NCI-H1436 treated with DMSO at 0.1 percent for 48 hours (cell line): ENCODE data around the gene BANP.
"Not testable (repeated sequence)": the region's sequence is repeated elsewhere in the genome, so short reads cannot be mapped to it uniquely, and the experiment has no call there.

Experiments used
- DNase-seq: peaks from one replicate; lab custom pipeline; 2025; lab: John Stamatoyannopoulos, UW

The BANP gene

DNA sequence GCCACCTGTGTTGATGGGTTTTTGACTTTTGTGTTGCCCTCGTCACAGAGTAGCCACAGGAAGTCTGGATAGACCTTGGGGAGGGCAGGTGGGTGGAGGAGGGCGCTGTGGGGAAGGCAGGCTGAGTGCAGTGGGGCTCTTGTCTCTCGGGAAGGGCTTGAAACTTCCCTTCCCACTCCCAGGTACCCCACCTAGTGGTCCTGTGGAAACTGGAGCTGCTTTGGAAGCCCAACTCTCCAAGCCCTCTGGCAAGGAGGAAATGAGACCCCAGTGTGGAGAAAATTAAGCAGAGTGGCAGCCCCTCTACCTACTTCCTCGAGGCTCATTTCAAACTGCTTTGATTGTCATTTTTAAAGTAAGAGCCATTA is 24.1 kb upstream of the BANP start:
- no peak for DNase-seq

GRCh38 chr16:87929986-87930385 is 21.2 kb upstream of the BANP start:
- no peak for DNase-seq

GRCh38 chr16:87930456-87930855 is 20.8 kb upstream of the BANP start:
- DNase-seq = no peak

GRCh38 chr16:87931504-87931903 is 19.7 kb upstream of the BANP start:
- no peak for DNase-seq

GRCh38 chr16:87932475-87933139 is 18.6 kb upstream of the BANP start:
- not testable (repeated sequence) for DNase-seq

DNA sequence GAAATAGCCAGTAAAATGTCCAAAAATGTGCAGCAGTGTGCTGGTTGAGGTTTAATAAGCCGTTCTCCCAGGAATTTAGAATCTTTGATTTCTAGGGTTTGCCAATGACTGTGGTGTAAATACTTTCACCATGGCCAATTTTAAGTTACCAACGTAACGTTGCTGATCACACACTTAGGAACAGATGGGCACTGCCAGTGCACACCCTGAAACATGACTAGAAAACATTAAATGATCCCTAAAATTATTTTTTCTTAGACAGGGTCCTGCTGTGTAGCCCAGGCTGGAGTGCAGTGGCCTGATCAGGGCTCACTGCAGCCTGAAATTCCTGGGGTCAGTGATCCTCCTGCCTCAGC is 18.1 kb upstream of the BANP start:
- no peak for DNase-seq

- DNase-seq = not testable (repeated sequence)
Measured at GRCh38 chr16:87934752-87935425, 16.3 kb upstream of the BANP start.

GRCh38 chr16:87936016-87936374 is 15.2 kb upstream of the BANP start:
- not testable (repeated sequence) for DNase-seq

GRCh38 chr16:87936375-87937230 is 14.6 kb upstream of the BANP start, which contains the start of gene CA5A:
Gene CA5A (minus strand): TSS chr16:87936529. CDS start chr16:87936450, 79 bp downstream.
- no peak for DNase-seq

DNA sequence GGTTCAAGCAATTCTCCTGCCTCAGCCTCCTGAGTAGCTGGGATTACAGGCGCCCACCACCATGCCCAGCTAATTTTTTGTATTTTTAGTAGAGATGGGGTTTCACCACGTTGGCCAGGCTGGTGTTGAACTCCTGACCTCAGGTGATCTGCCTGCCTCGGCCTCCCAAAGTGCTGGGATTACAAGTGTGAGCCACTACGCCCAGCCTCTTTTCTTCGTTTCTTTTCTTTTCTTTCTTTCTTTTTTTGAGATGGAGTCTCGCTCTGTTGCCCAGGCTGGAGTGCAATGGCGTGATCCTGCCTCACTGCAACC is 14.0 kb upstream of the BANP start:
- not testable (repeated sequence) for DNase-seq

- no peak for DNase-seq
Measured at GRCh38 chr16:87938412-87938949, 12.8 kb upstream of the BANP start.

DNA sequence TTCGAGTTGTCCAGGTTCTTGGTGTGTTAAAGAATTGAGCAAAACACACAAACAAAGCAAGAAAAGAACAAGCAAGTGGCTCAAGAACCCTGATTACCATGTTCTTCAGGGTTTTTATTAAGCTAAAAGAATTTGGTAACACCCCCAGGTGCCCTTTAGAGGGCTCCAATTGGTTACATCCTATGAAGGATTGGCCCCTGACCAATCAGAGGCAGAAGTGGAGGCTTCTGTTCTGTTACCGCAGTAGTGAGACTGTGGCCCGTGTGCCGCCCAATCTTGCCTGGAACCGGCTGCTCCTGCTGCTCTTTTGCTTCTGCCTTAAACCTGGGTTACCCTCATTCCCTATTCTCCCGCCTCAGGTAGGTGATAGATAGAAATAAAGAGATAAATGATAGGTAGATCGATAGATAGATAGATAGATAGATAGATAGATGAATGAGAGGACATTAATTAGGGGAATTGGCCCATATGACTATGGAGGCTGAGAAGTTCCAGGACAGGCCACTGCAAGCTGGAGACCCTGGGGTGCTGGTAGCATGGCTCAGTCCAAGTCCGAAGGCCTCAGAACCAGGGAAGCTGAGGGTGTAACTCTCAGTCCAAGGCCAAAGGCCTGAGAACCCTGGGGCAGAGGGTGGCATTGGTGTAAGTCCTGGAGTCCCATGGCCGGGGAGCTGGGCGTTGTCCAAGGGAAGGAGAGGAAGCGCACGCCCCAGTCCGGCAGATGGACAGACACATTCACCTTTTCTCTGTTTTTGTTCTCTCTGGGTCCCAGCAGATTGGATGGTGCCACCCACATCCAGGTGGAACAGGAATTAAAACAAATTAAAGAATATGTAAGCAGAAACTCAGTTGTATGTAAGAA is 11.4 kb upstream of the BANP start:
- DNase-seq = no peak

GRCh38 chr16:87942680-87943079 is 8.6 kb upstream of the BANP start:
- DNase-seq = no peak

DNA sequence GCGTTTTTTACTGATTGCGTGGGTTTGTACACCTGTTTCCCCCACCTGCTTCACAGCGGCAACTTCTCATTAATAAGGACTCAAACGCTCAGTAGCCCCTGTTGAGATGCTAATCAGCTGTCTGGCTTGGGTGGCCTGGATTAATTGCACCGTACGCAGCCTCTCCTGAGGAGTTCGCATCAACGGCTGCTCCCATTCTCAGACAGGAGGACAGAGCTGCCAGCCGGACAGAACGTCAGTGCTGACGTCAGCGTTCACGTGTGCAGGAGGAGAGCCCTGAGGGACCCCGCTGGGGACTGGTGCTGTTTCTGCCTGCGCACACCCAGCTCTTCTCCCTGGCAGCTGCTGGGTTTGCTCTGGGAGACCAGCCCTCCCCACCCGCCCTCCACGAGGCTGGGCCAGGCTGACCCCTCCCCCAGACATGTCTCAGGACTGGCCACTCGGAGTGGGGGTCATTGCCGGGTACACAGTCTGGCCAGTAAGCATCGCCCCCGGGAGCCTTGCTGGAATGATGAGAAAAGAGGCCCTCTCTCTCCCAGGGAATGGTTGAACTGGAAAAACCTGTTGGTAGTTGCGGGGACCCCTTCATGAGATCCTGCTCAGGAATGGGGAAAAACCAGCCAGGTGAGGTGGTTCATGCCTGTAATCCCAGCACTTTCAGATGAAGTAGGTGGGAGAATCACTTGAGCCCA is 5.7 kb upstream of the BANP start:
- DNase-seq = peak; percentile 85

GRCh38 chr16:87946596-87947347 is 4.5 kb upstream of the BANP start:
- no peak for DNase-seq

DNA sequence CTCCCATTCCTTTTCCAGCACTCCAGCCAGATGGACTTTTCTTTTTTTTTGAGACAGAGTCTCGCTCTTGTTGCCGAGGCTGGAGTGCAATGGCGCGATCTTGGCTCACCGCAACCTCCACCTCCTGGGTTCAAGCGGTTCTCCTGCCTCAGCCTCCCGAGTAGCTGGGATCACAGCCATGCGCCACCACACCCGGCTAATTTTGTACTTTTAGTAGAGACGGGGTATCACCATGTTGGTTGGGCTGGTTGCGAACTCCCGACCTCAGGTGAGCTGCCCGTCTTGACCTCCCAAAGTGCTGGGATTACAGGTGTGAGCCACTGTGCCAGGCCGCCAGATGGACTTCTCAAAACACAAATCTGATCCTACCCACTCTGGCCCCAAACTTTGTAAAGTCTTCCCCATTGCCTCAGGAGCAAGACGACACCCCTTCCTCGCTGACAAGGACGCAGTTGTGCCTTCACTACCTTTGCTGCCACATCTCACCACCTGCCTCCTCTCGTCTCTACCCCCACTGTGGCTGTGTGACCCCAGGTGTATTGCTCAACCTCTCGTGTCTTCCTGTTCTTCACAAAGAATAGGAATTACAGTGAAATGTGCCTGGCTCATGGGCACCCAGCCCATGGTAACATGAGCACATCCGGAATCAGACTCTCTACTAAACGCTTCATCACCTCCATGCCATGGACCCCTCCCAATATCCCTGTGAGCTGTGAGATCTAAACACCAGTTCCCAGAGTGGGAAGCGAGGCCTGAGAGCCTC is 3.7 kb upstream of the BANP start:
- DNase-seq = no peak

- DNase-seq = no peak
Measured at GRCh38 chr16:87948119-87948545, 3.1 kb upstream of the BANP start.

DNA sequence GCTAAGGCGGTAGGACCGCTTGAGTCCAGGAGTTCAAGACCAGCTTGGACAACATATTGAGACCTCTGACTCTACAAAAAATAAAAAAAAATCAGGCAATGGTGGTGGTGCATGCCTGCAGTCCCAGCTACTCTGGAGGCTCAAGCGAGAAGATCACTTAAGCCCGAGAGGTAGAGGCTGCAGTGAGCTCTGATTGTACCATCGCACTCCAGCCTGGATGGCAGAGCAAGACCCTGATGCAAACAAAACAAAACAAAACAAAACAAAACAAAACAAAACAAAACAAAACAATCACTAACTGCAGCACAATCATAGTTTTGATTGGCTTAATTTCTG is 2.5 kb upstream of the BANP start:
- no peak for DNase-seq

GRCh38 chr16:87949071-87949744 is 2.0 kb upstream of the BANP start:
- no peak for DNase-seq
